Activated CD8-positive, alpha-beta memory T cell treated with anti-CD3 and anti-CD28 coated beads for 36 hours (primary cell): ENCODE results near the gene GNA15. TPM values are rescaled to one million over a fixed set of nuclear protein-coding genes. Genes with fewer than 3 reads are reported as not detected.

ENCODE experiments used
- CTCF ChIA-PET: fragments of 350-600 bp; sonication (Branson Sonifier 250); formaldehyde crosslinking; loops from one replicate; lab custom pipeline; 2021; ENCODE audit warnings: antibody characterized with exemption; lab: Charles Lee
- POLR2A ChIA-PET: fragments of 350-600 bp; sonication (Branson Sonifier 250); formaldehyde crosslinking; loops from one replicate; lab custom pipeline; 2021; ENCODE audit warnings: antibody characterized with exemption; lab: Charles Lee
- total RNA-seq, 2 experiments: library from RNA; stranded (reverse); gene quantifications; one replicate each; pipeline ENCODE4 v1.2.3, GENCODE V29; 2021

Gene GNA15
- total RNA-seq, 2 experiments from 2014 or later: 2.9 to 3.2 TPM

DNA sequence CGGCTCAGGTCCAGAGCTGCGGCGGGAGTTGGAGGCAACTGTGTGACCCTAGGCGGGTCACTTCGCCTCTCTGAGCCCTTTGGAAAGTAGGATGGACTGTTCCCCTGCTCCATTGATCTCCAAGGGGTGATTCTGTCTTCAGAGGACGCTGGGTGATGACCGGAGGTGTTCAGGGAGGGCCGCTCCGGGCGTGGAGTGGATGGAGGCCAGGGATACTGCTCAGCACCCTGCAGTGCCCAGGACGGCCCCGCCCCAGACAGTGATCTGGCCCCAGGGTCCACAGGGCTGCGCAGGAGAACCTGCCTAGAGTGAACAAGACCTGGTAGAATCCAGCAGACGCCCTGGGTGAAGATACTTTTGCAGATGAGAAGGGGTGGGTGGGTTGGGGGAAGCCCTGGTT lies 56.9 kb downstream of the GNA15 start:
- ChIA-PET CTCF (no interaction called here), POLR2A (no interaction called here)

DNA sequence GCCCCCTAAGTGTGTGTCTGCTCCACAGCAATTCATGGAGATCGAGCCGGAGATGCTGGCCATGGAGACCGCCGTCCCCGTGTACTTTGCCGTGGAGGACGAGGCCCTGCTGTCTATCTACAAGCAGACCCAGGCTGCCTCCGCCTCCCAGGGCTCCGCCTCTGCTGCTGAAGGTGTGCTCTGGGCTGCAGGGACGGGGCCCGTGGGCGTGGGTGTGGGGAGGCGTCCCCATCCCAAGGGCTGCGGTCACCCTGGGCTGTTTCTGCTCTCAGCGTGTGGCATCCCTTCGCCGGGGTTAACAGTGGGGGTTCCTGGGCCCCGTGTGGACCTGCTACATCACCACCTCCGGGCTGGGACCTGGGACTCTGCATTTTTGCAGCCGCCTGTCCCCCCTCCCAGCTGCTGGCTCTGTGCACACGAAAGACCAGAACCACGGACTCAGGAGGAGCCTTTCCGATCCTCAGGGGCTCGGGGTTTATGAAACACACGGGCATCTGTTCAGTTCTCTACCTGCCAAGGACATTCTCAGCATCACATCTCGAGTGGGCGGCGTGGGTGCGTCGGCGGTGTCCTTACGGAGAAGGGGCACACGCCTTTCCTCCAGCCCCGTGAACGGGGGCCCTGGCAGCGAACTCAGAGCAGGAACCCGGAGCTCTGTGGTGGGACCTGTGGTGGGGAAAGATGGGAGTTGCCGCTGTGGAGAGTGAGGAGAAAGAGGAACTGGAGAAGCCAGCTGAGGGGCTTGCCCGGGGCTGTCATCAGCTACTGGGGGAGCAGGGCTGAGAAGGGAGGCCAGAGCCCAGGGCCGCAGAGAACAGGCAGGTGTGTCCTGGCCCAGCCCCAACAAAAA lies 57.6 kb downstream of the GNA15 start:
- POLR2A ChIA-PET: no interaction called here

DNA sequence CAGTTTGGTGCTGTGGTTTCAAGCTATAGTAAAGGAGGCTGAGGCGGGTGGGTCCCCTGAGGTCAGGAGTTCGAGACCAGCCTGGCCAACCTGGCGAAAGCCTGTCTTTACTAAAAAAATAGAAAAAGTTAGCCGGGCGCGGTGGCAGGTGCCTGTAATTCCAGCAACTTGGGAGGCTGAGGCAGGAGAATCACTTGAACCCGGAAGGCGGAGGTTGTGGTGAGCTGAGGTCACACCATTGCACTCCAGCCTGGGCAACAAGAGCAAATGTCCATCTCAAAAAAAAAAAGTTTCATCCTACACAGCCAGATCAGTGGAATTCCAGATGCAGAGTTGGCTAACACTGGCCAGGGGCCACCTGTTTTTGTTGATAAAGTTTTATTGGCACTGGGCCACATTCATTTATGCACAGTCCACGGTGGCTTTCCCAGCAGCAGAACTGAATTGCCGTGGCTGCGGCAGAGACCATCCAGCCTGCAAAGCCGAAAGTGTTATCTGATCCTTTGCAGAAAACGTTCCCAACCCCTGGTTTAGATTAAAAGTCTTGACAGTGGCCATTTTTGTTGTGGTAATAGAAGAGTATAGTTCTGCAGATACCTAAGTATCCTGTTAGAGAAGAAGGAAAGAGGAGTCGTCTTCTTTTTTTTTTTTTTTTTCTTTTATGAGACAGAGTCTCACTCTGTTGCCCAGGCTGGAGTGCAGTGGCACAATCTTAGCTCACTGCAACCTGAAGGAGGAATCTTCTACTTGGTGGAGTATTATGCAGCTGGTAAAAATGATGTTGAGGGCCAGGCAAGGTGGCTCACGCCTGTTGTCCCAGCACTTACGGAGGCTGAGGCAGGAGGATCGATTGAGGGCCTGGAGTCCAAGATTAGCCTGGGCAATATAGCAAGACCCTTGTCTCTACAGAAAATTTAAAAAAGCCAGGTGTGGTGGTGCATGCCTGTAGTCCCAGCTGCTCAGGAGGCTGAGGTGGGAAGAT lies 58.6 kb downstream of the GNA15 start:
- CTCF ChIA-PET: no interaction called here
- POLR2A ChIA-PET: no interaction called here

More for the DNA sequence above, 57.6 kb downstream of the GNA15 start:
- CTCF ChIA-PET: no interaction called here

- ChIA-PET POLR2A (no interaction called here), CTCF (no interaction called here)
Measured at GRCh38 chr19:3196064-3196932, 60.5 kb downstream of the GNA15 start.

- CTCF ChIA-PET: no interaction called here
- POLR2A ChIA-PET: no interaction called here
Measured at GRCh38 chr19:3196933-3197205, 61.0 kb downstream of the GNA15 start.

DNA sequence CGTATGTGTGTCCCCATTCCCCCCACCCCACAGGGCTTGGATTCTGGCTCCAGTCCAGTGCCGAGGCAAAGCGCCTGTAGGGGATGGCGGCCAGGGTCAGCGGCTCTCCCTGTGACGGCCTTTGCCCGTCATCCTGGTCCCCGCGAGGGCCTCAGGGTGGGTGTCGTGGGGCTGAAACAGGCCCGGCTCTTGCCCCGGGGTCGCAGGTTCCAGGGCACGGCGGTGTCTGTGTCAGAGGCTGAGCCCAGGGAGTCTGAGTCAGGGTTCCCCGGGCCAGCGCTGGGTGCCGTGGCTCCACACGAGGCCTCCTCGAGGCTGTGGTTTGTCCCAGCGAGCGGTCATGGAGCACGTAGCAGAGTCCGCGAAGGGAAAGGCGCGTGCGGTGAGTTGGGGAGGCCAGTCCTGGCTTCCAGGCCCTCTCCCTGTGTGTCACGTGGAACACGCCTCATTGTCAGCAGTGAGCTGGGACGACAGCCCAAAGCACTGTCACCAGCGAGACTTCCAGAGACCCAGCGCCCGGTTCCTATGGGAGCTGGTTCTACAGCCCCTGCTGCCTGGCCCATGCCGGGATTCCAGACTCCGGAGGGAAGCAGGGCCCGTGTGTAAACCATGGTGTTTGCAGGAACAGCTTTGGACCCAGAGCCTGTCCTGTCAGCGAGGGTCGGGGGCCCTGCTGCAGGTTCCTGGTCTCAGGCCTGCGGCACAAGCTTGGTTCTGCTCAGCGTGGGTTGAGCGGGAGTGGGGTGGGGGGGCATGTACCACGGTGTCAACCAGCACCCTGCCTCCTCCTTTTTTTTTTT lies 63.3 kb downstream of the GNA15 start:
- POLR2A ChIA-PET: interaction anchor here (0.5 to 0.7 kb wide), 2 partner anchors 194 to 1025 kb away, joined by 3 to 5 read pairs; no protein-coding TSS in a partner anchor
- CTCF ChIA-PET: no interaction called here

- CTCF ChIA-PET: no interaction called here
- POLR2A ChIA-PET: no interaction called here
Measured at GRCh38 chr19:3201072-3201700, 65.4 kb downstream of the GNA15 start.

GRCh38 chr19:3201911-3202310 lies 66.1 kb downstream of the GNA15 start:
- POLR2A ChIA-PET: no interaction called here

GRCh38 chr19:3202346-3202745 lies 66.5 kb downstream of the GNA15 start:
- ChIA-PET POLR2A (interaction anchor here (0.6 kb wide), 1 partner anchor 302 kb away, joined by 3 read pairs; no protein-coding TSS in a partner anchor), CTCF (interaction anchor here (0.6 kb wide), 2 partner anchors 36 to 116 kb away, joined by 3 read pairs; no protein-coding TSS in a partner anchor)

More at GRCh38 chr19:3201911-3202310, 66.1 kb downstream of the GNA15 start:
- CTCF ChIA-PET: interaction anchor here (0.6 kb wide), 1 partner anchor 36 kb away, joined by 3 read pairs; no protein-coding TSS in a partner anchor

GRCh38 chr19:3202895-3203294 lies 67.1 kb downstream of the GNA15 start:
- POLR2A ChIA-PET: interaction anchor here (0.6 kb wide), 1 partner anchor 301 kb away, joined by 3 read pairs; no protein-coding TSS in a partner anchor
- CTCF ChIA-PET: interaction anchor here (0.6 kb wide), 2 partner anchors 116 to 549 kb away, joined by 3 read pairs; no protein-coding TSS in a partner anchor

DNA sequence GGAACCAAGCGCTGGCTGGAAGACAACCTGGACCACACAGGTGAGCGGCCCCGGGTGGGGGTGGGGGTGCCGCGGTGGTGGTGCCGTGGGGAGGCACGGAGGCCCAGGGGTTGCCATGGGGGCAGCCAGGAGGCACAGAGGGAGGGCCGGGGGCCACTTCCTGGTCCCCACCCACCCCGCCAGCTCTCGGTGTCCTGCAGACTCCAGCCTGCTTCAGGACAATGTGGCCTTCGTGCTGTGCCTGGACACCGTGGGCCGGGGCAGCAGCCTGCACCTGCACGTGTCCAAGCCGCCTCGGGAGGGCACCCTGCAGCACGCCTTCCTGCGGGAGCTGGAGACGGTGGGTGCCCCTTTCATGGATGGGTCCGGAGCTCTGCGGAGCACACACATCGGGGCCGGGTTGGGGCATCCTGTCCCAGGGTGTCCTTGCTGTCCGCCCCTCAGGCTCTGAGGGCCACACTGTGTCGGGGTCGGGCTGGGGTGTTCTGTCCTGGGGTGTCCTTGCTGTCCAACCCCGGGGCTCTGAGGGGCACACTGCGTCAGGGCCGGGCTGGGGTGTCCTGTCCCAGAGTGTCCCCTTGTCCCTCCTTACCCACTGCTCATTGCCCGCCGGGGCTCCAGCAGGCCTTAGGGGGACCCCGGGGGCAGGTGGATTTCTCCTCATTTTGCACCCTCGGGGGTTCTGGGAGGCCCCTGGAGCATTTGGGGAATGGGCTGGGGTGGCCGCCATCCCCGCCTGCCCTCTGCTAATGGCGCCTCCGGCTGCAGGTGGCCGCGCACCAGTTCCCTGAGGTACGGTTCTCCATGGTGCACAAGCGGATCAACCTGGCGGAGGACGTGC lies 68.2 kb downstream of the GNA15 start:
- POLR2A ChIA-PET: interaction anchor here (0.6 kb wide), 1 partner anchor 385 kb away, joined by 3 read pairs; no protein-coding TSS in a partner anchor
- CTCF ChIA-PET: interaction anchor here (0.6 kb wide), 1 partner anchor 550 kb away, joined by 3 read pairs; no protein-coding TSS in a partner anchor

DNA sequence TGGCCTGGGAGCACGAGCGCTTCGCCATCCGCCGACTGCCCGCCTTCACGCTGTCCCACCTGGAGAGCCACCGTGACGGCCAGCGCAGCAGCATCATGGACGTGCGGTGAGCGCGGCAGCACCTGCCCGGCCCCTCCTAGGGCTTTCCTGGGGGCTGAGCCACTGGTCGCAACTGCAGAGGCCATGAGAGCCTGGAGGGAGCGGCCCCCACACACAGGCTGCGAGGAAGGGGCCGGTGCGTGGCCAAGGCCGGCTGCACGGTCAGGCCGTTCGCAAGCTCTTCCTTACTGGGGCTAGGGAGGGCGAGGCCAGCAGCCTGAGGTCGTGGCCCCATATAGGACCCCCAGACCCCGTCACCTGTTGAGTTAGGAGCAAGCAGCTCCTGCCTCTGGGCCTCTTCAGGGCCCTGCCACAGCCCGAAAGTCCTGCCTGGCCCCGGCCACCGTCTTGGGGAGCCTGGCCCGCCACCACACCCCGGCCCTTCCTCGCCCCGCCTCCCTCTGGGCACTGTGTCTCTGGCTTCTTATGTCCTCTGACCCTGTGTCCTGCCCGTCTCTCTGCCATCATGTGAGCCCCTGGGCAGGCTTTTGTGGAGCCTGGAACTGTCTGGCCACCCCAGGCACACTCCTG lies 68.9 kb downstream of the GNA15 start:
- ChIA-PET CTCF (no interaction called here), POLR2A (interaction anchor here (0.6 kb wide), 1 partner anchor 384 kb away, joined by 3 read pairs; no protein-coding TSS in a partner anchor)

DNA sequence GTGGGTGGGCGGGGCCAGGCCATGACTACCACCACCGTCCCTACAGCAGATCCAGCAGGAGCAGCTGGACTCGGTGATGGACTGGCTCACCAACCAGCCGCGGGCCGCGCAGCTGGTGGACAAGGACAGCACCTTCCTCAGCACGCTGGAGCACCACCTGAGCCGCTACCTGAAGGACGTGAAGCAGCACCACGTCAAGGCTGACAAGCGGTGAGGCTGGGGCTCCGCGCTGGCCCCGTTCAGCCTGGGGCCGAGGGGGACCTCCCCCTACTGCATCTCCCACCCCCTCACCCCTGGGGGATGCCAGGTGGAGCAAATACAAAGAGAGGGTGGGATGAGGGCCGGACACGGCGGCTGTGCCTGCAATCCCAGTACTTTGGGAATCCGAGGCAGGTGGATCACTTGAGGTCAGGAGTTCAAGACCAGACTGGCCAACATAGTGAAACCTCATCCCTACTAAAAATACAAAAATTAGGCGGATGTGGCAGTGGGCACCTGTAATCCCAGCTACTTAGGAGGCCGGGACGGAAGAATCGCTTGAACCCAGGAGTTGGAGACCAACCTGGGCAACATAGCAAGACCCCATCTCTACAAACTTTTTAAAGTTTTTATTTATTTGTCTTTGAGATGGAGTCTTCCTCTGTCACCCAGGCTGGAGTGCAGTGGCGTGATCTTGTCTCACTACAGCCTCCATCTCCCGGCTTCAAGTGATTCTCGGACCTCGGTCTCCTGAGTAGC lies 70.6 kb downstream of the GNA15 start:
- POLR2A ChIA-PET: no interaction called here
- CTCF ChIA-PET: no interaction called here

GRCh38 chr19:3207461-3208242 lies 71.8 kb downstream of the GNA15 start:
- CTCF ChIA-PET: no interaction called here
- POLR2A ChIA-PET: no interaction called here
